Gastroesophageal sphincter (tissue), 3 donors: ENCODE data around the gene CCDC197.

Experiments used
- CTCF ChIP-seq, 4 experiments: fragments of 200-600 bp in 2 of 4; fragments of 450-650 bp in 2 of 4; sonication (generic) in 1 of 4; IDR thresholded peaks; one replicate each; pipeline ENCODE4 v1.5.1; 2017 to 2019; ENCODE audit warnings: antibody characterized with exemption in 4 of 4, mild to moderate bottlenecking in 2 of 4, moderate library complexity in 2 of 4
- EP300 ChIP-seq: sonication (generic); formaldehyde crosslinking; IDR thresholded peaks from one replicate; pipeline ENCODE4 v1.6.1; 2017; ENCODE audit warnings: antibody characterized with exemption, mild to moderate bottlenecking
- POLR2A ChIP-seq, 2 donors: fragments of 450-650 bp; IDR thresholded peaks; one replicate each; pipeline ENCODE4 v1.6.1; 2017; ENCODE audit warnings: antibody characterized with exemption in 2 of 2, mild to moderate bottlenecking in 2 of 2, moderate library complexity in 1 of 2
- POLR2AphosphoS5 ChIP-seq: sonication (generic); formaldehyde crosslinking; IDR thresholded peaks from one replicate; pipeline ENCODE4 v1.6.1; 2017; ENCODE audit warnings: antibody characterized with exemption

- TF ChIP-seq POLR2A (IDR thresholded peaks at IDR 0.05) (no peak), CTCF (IDR thresholded peaks at IDR 0.05) (no peak), POLR2AphosphoS5 (no peak), EP300 (no peak)
These were observed 25.5 kb upstream of the CCDC197 start for GRCh38 chr14:93971635-93972027.
